Uterus (tissue), 4 donors: Measurements from ENCODE around the gene TRIO. TPM values are rescaled to one million over a fixed set of nuclear protein-coding genes. Genes with fewer than 3 reads are reported as not detected.

Source experiments
- DNase-seq, 2 donors: peaks; one replicate each; pipeline ENCODE4 v3.0.0-alpha.2; 2019 to 2020
- H3K27ac ChIP-seq, 2 donors: fragments of 200-600 bp; sonication (generic); 1 replicate in 1 of 2; 2 replicates in 1 of 2; pipeline ENCODE4 v1.5.1; 2016 to 2018
- H3K27me3 ChIP-seq, 2 donors: fragments of 200-600 bp; sonication (generic); one replicate each; pipeline ENCODE4 v1.5.1; 2018 to 2019; ENCODE audit warnings: control low read depth in 1 of 2
- H3K36me3 ChIP-seq, 2 donors: fragments of 200-600 bp; sonication (generic); one replicate each; pipeline ENCODE4 v1.5.1; 2019; ENCODE audit warnings: control low read depth in 1 of 2
- H3K4me1 ChIP-seq, 2 donors: fragments of 200-600 bp; sonication (generic); one replicate each; pipeline ENCODE4 v1.5.1; 2018 to 2019; ENCODE audit warnings: control low read depth in 1 of 2
- H3K4me3 ChIP-seq, 2 donors: fragments of 200-600 bp; sonication (generic); 1 replicate in 1 of 2; 2 replicates in 1 of 2; pipeline ENCODE4 v1.5.1; 2018 to 2019; ENCODE audit warnings: mild to moderate bottlenecking in 1 of 2
- H3K9me3 ChIP-seq, 2 donors: fragments of 200-600 bp; sonication (generic); one replicate each; pipeline ENCODE4 v1.5.1; 2019; ENCODE audit warnings: control low read depth in 1 of 2
- POLR2A ChIP-seq, 2 donors: fragments of 450-650 bp; IDR thresholded peaks; one replicate each; pipeline ENCODE4 v1.6.1; 2016; ENCODE audit warnings: antibody characterized with exemption in 2 of 2, mild to moderate bottlenecking in 1 of 2, moderate library complexity in 1 of 2
- intact Hi-C: fragments of 100-400 bp; cut with DNase I; formaldehyde crosslinking; loops from one replicate; pipeline ENCODE4 v1.15.1; 2023; ENCODE audit warnings: low total_unique reads
- total RNA-seq, 4 donors: library from RNA; depleted of rRNA in 3 of 4; stranded (reverse); fragments of >200 nt in 3 of 4; gene quantifications; one replicate each; pipeline versions ENCODE4 v1.1.0 to v1.2.4, GENCODE V29; 2014 to 2023
- TF ChIP-seq, protein P1 (sequence below), 4 experiments: fragments of 200-600 bp in 2 of 4; fragments of 450-650 bp in 2 of 4; sonication (generic) in 2 of 4; IDR thresholded peaks; one replicate each; pipeline ENCODE4 v1.5.1; 2016 to 2019; ENCODE audit warnings: antibody characterized with exemption in 4 of 4, mild to moderate bottlenecking in 2 of 4, moderate library complexity in 1 of 4
- donor health status: DM: yes; HTN: yes; CAD: no.

The TRIO gene
- total RNA-seq, 4 donors from 2014 or later: 93.5 to 234 (median 207) TPM

DNA sequence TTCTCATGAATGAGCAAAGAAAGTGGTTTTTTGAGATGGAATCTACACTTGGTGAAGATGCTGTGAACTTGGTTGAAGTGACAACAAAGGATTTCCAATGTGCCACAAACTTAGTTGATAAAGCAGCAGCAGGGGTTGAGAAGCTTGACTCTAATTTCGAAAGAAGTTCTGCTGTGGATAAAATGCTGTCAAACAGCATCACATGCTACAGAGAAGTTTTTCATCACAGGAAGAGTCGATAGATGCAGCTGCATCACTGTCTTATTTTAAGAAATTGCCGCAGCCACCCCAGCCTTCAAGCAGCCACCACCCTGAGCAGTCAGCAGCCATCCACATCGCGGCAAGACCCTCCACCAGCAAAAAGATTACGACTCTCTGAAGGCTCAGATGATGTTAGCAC is 78.6 kb downstream of the TRIO start:
- Histone ChIP-seq H3K4me1 (no peaks in the 10 kb centered on the region), H3K27ac (no peak overlapping the region), H3K36me3 (no peaks in the 10 kb centered on the region), H3K9me3 (no peaks in the 10 kb centered on the region), H3K4me3 (no peak overlapping the region), H3K27me3 (no peaks in the 10 kb centered on the region)
- intact Hi-C loops: no loop called here
- no peak for DNase-seq
- TF ChIP-seq, protein P1, sequence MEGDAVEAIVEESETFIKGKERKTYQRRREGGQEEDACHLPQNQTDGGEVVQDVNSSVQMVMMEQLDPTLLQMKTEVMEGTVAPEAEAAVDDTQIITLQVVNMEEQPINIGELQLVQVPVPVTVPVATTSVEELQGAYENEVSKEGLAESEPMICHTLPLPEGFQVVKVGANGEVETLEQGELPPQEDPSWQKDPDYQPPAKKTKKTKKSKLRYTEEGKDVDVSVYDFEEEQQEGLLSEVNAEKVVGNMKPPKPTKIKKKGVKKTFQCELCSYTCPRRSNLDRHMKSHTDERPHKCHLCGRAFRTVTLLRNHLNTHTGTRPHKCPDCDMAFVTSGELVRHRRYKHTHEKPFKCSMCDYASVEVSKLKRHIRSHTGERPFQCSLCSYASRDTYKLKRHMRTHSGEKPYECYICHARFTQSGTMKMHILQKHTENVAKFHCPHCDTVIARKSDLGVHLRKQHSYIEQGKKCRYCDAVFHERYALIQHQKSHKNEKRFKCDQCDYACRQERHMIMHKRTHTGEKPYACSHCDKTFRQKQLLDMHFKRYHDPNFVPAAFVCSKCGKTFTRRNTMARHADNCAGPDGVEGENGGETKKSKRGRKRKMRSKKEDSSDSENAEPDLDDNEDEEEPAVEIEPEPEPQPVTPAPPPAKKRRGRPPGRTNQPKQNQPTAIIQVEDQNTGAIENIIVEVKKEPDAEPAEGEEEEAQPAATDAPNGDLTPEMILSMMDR (IDR thresholded peaks at IDR 0.05): no peak
- no peak for TF ChIP-seq POLR2A (IDR thresholded peaks at IDR 0.05)

DNA sequence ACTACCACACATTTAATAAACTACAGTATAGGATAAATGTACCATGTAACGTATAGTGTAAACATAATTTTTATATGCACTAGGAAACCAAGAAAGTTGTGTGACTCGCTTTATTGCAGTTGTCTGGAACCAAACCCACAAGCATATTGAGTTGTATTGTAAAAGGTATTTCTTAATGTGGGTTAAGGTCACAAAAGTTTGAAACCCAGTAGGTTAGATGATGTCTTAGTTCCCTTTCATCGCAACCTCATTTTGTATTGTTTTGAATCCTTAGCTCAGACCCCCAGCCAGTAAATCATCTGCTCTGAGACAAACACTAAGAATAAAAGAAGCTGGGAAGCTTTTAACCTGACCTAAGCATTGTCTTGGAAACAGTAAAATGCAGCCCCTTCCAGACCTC is 79.1 kb downstream of the TRIO start:
- no peak for DNase-seq
- H3K27ac ChIP-seq: no peak overlapping the region
- TF ChIP-seq, protein P1 (IDR thresholded peaks at IDR 0.05): no peak
- no peak for TF ChIP-seq POLR2A (IDR thresholded peaks at IDR 0.05)
- no peak overlapping the region for H3K4me3 ChIP-seq
- H3K9me3 ChIP-seq: no peaks in the 10 kb centered on the region
- no peaks in the 10 kb centered on the region for H3K4me1 ChIP-seq
- no peaks in the 10 kb centered on the region for H3K36me3 ChIP-seq
- intact Hi-C loops: no loop called here
- no peaks in the 10 kb centered on the region for H3K27me3 ChIP-seq

DNA sequence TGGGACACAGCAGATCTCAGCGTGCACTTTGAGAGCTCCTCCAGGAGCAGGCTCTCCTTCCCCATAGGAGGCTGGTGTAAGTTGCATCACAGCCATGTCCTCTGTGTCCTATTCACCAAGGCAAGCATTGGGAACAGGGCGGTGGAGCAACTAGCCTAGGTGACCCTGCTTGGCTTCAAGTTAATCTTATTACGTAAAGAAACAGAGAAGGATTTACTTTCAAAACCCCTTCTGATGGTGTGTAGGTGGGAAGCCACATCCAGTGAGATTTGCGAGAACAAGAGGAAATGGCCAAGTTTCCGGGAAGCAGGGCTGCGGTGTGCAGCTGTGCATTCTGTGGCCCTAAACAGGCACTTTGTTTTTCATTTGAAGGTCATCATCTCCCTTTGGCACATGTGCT is 80.2 kb downstream of the TRIO start:
- Histone ChIP-seq H3K4me3 (no peak overlapping the region), H3K27ac (no peak overlapping the region), H3K27me3 (no peaks in the 10 kb centered on the region), H3K9me3 (no peaks in the 10 kb centered on the region), H3K4me1 (no peaks in the 10 kb centered on the region), H3K36me3 (no peaks in the 10 kb centered on the region)
- TF ChIP-seq, protein P1 (IDR thresholded peaks at IDR 0.05): no peak
- TF ChIP-seq POLR2A (IDR thresholded peaks at IDR 0.05): no peak
- intact Hi-C loops: no loop called here
- DNase-seq: no peak

DNA sequence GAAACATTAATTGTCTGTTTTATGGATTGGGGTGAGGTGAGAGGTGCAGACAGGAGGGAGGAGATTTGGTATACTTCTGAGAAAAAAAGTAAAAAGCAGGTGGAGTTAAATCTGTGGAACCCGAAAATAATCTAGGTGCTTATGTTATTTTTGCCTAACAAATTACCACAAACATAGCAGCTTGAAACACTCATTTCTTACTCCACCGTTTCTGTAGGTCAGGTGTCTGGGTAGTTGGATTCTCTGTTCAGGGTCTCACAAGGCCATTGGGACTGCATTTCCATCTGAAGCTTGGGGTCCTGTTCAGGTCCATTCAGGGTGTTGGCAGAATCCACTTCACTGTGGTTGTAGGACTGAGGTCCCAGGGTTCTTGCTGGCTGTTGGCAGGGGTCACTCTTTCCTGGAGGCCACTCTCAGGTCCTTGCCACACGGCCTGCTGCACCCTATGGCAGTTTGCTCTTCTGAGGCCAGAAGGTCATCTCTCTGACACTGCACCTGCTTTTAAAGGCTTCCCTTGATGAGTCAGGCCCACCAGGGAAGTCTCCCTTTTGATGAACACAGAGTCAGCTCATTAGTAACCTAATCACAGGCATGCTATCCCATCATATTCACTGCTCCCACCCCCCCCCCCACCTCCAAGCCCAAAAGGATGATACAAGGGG is 82.2 kb downstream of the TRIO start:
- no peak for TF ChIP-seq POLR2A (IDR thresholded peaks at IDR 0.05)
- TF ChIP-seq, protein P1 (IDR thresholded peaks at IDR 0.05): no peak
- intact Hi-C loops: no loop called here

DNA sequence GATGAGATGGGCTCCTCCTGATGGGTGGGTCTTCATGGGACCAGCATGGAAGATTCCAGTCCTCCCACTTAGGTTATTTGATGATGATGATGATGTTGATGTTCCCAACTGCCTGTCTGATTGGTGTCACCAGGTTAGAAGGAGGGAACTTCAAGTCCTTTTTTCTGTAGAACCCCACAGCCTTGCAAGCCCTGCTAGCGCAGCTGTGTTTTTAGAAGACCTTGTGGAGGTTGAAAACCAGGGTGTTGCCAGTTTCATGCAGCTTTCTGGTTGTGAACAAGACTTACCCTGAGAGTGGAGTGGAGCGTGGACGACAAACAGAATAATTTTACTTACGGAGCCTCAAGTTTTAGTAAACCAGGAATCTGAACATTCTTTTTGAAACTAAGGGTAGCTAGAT is 83.0 kb downstream of the TRIO start:
- DNase-seq: no peak
- intact Hi-C loops: no loop called here
- Histone ChIP-seq H3K4me1 (no peaks in the 10 kb centered on the region), H3K4me3 (no peak overlapping the region), H3K9me3 (no peaks in the 10 kb centered on the region), H3K36me3 (no peaks in the 10 kb centered on the region), H3K27ac (no peak overlapping the region), H3K27me3 (no peaks in the 10 kb centered on the region)
- TF ChIP-seq, protein P1 (IDR thresholded peaks at IDR 0.05): no peak
- TF ChIP-seq POLR2A (IDR thresholded peaks at IDR 0.05): no peak

More for the DNA sequence above, 82.2 kb downstream of the TRIO start:
- H3K4me1 ChIP-seq: no peaks in the 10 kb centered on the region
- H3K36me3 ChIP-seq: no peaks in the 10 kb centered on the region
- no peaks in the 10 kb centered on the region for H3K27me3 ChIP-seq
- no peak for DNase-seq
- no peak overlapping the region for H3K4me3 ChIP-seq
- H3K27ac ChIP-seq: no peak overlapping the region
- H3K9me3 ChIP-seq: no peaks in the 10 kb centered on the region
